HG02840 (cell line): ENCODE results near the gene MYOM1.

Experiments used
- ATAC-seq: cut with Tn5 transposase; IDR thresholded peaks from one replicate; pipeline ENCODE4 v1.9.1; 2021; ENCODE audit warnings: mild to moderate bottlenecking, moderate library complexity, moderate number of reproducible peaks; ENCODE audit not compliant: unreplicated experiment, low FRiP score

The MYOM1 gene

GRCh38 chr18:3250237-3251107 is 30.7 kb upstream of the MYOM1 start:
- no peak for ATAC-seq

DNA sequence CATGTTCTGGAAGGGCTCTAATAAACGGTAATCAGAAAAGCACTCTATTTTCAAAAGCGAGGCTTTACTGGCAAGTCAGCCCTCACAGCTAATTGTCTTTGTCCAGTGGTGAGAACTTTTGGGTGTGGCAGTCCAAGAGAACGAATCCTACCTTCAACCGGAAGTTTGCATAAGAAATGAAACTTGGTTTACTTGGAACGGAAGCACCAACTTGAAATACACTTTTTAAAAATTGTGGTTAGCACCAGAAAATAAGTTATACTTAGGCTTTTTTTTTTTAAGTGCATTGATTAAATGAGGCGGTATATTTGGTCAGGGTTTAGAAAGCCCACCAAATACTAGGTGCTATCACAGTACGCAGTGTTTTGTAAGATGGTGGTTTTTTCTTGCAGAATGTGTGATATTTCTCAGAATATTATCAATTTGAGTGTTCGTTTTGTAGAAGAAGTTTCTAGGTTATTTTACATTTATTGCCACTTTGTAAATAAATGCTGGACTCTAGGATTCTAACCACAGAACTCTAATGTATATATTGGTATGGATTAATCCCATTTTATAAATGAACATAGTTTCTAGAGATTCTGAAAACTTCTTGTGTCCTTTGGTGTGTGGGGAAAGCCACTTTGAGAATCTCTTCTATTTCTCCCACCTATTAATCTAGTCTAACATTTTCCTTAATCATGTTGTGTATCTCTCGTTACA is 29.0 kb upstream of the MYOM1 start:
- ATAC-seq = no peak

DNA sequence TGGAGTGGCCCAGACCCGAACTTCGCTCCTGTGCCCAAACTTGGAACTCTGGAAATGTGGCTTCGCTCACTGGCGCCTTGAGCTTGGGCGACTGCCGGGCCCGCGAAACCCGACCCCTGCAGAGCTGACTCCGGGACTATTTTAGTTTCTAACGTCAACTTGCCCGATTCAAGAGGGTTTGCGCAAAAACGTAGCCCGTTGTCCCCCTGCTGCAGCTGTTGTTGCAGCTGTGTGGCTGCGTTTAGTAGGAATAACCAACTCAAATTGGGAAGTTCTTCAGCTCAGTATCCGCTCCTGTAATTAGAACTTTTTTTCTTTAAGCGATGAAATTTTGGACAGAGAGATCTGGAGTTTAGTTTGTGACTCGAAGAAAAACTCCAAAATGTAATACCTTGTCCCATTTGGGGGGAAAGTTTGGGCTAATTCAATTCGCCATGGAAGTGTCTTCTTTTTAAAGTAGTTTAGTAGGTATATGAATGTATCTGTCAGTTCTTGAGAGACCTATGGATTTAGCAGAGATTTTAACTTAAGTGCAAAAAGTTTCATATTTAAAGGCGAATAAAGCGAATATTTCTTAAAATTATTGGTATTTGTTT is 28.4 kb upstream of the MYOM1 start:
- ATAC-seq = no peak

DNA sequence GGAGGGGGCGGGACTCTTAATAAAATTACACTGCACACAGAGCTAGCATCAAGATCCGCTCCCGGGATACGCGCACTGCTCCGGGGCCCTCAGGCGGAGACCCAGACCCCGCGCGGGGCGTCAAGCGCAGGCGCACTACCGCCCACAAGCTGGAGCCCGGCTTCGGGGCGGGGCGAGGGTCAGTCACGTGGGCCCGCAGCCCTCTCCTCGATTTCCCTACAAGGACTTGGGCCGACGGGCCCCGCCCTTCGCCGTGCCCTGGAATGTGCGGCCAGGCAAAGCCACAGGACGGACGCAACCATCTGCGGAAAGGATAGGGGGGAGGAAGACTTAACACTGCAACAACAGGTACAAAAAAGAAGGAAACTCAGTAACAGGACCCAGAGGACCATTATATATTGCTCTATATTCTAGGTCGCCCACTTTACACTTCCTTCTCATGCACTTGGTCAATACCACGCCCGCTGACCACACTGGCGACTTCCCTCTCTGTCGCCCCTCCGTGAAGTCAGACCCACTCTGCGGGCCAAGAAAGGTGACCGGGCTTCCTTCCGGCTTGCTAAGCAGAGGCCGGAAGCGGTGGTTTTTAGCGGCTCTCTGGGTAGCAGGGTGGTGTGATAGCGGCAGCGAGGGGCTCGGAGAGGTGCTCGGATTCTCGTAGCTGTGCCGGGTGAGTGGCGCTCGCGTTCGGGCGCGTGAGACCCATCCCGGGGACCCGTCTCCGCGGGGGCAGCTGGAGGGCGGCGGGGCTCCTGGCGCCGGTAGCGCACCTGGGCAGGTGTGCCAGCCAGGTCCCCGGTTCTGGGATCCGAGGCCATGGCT is 27.7 kb upstream of the MYOM1 start, which contains the start of gene MYL12A:
TSS of gene MYL12A (plus strand) at position 562 of the 822 bp plus-strand sequence. CDS start 5,447 bp downstream, outside the sequence.
- peak; percentile 86 for ATAC-seq

GRCh38 chr18:3246635-3247239 is 27.0 kb upstream of the MYOM1 start:
- no peak for ATAC-seq

GRCh38 chr18:3245853-3246634 is 26.3 kb upstream of the MYOM1 start:
- peak; percentile 38 for ATAC-seq

- no peak for ATAC-seq
Measured at GRCh38 chr18:3245185-3245564, 25.4 kb upstream of the MYOM1 start.

DNA sequence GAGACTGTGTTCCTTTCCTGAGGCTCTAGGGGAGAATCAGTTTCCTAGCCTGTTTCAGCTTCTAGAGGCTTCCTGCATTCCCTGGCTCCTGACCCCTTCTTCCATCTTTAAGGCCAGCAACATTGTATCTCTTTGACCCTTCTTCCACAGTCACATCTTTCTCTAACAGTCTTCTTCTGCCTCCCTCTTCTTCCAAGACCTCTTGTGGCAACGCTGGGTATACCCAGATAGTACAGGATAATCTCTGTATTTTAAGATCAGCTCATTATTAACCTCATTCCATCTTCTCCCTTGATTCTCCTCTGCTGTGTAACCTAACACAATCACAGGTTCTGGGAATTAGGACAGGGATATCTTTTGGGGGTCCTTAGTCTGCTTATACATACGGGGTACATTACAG is 19.0 kb upstream of the MYOM1 start:
- ATAC-seq = no peak

GRCh38 chr18:3236470-3236869 is 16.7 kb upstream of the MYOM1 start:
- ATAC-seq = no peak

DNA sequence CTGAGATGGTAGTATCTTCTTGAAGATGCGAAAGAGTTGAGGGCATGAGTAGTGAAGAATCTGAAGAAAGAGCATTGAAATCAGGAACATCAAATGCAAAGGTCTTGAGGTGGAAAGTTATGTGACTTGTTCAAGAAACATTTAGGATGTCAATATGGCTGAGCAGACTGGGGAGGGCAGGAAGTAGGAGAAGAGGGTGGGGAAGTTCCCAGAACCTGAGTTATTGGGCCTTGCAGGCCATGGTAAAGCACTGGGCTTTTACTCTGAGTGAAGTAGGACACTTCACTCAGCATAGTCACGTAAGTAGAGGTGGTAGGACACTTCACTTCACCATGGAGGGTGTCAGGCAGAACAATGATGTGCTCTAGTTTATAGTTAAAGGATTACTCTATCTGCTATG is 16.1 kb upstream of the MYOM1 start:
- ATAC-seq = no peak

DNA sequence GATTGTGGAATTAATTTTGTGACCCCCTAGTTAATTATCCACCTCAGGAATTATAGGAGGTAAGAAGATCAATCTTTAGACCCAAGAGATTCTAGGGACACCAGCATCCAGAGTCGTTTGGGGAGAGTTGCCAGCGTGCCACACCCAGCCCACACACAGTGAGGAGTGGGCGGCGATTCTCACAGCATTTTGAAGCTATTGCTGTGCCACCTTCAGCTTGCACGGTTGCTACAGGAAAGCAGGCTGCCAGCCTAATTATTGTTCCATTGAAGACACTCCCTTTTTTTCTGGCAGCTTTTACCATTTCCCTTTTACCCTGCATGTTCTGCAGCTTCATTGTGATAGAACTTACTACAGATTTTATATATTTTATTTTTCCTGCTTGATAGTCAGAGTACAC is 14.7 kb upstream of the MYOM1 start:
- no peak for ATAC-seq

DNA sequence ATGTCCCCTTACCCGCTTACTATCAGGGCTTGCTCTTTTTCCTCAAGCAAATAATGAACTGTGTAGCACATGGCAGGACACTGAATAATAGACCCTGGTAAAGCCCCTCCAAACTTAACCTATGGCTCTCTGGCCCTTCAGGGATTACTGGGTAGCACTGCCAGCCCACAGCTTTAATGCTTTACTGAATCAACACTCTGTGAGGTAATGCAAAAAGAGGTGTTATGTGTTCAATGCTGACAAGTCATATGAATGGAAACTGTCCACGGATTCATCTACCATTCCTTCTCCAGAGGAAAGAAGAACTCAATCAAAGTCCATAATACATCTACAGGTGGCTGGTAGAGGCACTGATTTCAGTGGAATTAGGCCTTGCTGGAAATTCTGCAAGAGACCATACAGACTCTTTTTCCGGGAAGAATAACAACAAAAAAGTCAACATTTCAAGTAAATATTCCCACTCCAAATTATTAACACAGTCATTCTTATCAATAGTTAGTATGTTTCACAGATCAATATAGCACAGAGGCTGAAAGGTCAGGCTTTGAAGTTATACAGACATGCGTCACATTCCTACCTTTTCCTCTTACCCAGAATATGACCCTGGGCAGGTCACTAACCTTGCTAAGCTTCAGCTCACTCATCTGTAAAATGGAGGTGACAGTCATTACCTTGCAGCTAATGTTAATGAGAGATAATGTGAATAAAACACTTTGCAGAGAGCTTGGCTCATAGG is 13.8 kb upstream of the MYOM1 start:
- no peak for ATAC-seq

GRCh38 chr18:3233004-3233403 is 13.2 kb upstream of the MYOM1 start:
- ATAC-seq = no peak

DNA sequence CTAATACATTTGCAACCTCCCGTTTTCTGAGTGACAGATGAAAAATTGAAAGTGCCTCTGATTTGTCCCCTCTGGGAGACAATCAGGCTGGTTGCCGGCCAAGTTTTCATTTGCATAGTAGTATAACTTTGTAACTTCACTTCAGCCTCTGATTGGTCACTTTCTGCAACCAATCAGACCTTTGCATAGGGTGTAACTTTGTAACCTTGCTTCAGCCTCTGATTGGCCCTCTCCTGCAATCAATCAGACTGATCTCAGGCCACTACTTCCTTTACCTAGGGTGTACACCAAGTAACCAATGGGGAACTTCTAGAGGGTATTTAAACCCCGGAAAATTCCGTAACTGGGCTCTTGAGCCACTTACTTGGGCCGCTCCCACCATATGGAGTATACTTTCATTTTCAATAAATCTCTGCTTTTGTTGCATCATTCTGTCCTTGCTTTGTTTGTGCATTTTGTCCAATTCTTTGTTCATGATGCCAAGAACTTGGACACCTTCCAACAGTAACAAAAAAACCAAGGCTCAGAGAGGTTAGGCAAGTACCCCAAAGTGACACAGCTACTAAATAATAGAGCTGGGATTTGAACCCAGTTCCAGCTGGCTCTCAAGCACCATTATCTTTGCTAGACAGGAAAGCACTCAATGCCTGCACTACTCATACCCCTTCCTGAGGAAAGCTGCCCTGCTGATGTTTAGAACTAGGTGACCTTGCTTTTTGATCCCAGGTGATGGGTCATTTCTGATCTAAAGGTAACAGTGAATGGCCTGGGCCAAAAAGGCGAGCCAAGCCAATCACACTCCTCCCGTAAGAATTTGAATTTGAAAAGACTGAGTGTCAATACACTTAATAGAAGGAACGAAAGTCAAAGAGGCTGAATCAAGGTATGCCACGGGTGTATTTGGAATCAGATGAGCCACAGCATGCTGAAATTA is 10.9 kb upstream of the MYOM1 start:
- ATAC-seq = no peak

GRCh38 chr18:3226048-3226447 is 6.3 kb upstream of the MYOM1 start:
- no peak for ATAC-seq

- no peak for ATAC-seq
Measured at GRCh38 chr18:3225588-3225987, 5.8 kb upstream of the MYOM1 start.

- ATAC-seq = no peak
Measured at GRCh38 chr18:3224223-3224622, 4.5 kb upstream of the MYOM1 start.

DNA sequence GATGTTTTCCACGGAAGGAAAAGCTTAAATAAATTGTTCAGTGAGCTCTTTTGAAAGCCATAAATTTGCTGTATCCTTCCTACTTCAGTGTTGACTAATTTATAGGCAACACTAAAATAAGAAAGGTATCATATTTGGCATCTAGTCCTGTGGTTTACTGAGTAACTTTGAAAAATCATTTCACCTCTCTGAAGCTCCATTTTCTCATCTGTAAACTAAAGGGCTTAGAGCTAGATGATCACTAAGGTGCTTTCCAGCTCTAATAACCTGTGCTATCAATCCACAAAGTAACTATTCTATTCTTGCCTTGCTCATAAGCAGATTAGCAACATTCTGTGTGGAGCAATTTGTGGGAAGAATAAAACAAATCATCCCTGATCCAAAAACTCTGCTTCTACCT is 3.6 kb upstream of the MYOM1 start:
- no peak for ATAC-seq
